Measurements from ENCODE around the gene NCOA7.

- TF ChIP-seq CTCF (IDR thresholded peaks at IDR 0.05), result peak in 2 of 6 experiments; percentile 29 to 39
- peak in 1 of 2 donors; percentile 86 for TF ChIP-seq POLR2A (IDR thresholded peaks at IDR 0.05)
Observed at GRCh38 chr6:125749173-125749864, 41.4 kb upstream of the NCOA7 start, which contains the start of gene HEY2.

Data from adrenal gland (tissue), 5 donors.